NCI-H2081 treated with DMSO at 0.1 percent for 48 hours (cell line): ENCODE data around the gene KRT3.
"Not testable (repeated sequence)": the region's sequence is repeated elsewhere in the genome, so short reads cannot be mapped to it uniquely, and the experiment has no call there.

Source experiments
- DNase-seq: peaks from one replicate; lab custom pipeline; 2025; lab: John Stamatoyannopoulos, UW

KRT3 gene

DNA sequence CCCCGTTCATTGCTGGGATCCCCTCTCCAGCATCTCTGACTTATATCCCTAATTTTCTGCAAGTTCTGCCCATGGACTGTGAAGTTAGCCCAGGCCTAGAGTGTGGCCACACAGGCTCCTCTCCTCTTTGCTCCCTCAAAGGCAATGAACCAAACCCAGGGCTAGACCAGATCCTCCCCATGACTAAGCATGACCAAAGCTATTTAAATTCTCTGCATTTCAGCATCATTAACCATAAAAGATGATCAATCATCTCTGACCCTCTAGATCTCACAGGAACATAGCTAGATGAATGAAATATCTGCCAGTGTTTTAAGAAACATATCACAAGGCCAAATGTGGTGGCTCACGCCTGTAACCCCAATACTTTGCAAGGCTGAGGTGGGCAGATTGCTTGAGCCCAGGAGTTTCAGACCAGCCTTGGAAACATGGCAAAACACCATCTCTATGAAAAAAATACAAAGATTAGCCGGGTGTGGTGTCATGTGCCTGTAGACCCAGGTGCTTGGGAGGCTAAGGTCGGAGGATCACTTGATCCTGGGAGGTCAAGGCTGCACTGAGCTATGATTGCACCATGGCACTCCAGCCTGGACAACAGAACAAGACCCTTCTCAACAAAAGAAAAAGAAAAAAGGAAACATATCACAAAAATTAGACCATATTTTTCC, 2.2 kb upstream of the KRT3 start:
- no peak for DNase-seq

DNA sequence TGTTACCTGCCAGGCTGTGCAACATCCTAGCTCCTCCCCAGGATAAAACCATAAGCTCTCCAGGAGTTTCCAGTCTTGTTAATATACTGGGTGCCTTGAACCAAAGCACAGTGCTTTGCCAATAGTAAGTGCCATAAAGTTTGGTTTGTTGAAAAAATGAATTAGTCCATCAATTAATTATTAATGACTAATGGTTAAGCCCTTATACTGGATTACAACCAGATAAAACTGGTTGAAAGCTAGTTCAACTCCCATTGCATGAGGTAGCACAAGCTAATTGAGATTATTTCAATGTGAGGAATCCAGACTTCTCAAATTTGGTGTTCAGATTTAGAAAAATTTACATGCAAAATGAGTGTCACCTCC, 1.6 kb upstream of the KRT3 start:
- no peak for DNase-seq

DNA sequence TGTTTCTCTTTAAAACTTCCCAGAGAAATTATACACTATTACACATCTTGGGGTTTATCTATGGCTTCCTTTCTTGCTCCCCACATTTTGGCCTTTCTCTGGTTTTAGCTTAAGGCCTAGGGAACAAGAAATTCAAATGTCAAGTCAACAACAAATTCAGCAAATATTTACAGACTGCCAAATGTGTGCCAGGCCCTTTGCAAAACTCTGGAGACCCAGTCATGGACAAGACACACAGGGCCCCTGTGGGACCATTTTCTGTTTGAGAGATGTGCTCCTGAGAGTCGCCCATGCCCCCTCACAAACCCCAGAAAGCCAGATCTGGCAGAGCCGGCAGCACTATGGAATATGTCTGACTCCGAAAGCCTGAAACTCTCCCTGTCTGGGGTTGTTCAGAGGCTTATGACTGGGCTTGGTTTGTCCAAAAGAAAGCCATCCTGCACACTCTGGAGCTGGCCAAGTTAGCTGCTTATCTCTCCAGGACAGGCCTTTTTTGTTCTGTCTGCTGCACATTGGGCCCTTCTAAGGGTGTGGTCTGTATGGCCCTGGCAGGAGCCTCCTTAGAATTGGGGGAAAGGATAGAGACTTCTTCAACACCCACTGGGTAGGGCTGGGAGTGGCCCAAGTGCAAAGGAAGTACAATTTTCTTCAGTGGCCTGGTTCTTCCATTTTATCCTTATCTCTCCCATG, 1.1 kb upstream of the KRT3 start:
- no peak for DNase-seq

DNA sequence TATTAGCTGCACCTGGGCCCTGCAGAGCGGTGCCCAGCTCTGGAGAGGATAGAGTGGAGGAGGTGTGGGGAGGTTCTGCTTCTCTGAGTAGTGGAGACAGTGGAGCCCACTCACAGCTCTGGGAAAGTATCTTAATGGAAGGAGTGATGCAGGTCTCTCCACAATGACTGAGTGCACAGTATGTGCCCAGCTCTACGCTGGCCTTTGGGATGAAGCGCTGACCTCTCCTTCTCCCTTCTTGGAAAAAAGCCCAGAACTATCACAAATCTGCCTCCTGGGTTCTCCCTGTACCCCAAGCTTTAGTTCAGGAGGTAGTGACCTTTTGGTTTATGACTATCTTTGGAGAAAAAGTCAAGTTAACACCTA, 495 bp upstream of the KRT3 start:
- no peak for DNase-seq

- not testable (repeated sequence) for DNase-seq
These were observed 614 bp downstream of the KRT3 start for GRCh38 chr12:52795332-52795674.

GRCh38 chr12:52794479-52795331, 1.2 kb downstream of the KRT3 start:
- no peak for DNase-seq

DNA sequence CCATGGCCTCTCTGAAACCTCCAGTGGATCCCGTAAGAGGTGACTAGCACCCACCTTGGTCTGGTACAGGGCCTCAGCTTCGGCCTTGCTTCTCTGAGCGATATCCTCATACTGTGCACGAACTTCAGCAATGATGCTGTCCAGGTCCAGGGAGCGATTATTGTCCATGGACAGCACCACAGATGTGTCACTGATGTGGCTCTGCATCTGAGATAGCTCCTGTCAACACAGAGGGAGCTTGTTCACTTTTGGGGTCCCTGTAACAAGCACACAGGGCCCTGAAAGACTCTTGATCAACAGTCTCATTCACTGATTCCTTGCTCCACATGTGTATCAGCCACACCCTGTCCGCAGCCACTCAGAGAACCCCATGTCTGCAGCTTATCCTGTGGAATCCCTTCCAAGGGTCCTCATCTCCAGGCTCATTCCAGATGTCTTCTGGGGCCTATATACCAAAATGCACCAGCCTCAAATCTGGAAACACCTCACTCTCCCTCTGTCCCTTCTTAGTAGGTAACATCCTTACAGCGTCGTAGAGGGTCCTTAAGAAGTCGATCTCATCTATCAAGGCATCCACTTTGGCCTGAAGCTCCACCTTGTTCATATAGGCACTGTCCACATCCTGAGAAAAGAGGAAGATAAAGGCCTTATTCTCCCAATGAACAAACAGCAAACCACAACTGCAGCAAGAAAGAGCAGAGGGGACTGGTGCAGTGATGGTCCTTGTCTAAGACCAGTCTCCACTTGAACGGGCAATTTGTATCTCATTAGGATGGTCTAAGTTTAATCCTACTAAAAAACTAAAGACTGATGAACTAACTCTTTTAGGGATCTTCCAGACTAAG, 3.5 kb downstream of the KRT3 start:
- DNase-seq = no peak

- DNase-seq = no peak
These were observed 4.4 kb downstream of the KRT3 start for GRCh38 chr12:52791271-52792184.

GRCh38 chr12:52790427-52791270, 5.3 kb downstream of the KRT3 start:
- DNase-seq = no peak

GRCh38 chr12:52789637-52790426, 6.1 kb downstream of the KRT3 start:
- DNase-seq = no peak

- no peak for DNase-seq
These were observed 6.9 kb downstream of the KRT3 start for GRCh38 chr12:52788876-52789636.

- no peak for DNase-seq
These were observed 7.6 kb downstream of the KRT3 start for GRCh38 chr12:52788192-52788875.

DNA sequence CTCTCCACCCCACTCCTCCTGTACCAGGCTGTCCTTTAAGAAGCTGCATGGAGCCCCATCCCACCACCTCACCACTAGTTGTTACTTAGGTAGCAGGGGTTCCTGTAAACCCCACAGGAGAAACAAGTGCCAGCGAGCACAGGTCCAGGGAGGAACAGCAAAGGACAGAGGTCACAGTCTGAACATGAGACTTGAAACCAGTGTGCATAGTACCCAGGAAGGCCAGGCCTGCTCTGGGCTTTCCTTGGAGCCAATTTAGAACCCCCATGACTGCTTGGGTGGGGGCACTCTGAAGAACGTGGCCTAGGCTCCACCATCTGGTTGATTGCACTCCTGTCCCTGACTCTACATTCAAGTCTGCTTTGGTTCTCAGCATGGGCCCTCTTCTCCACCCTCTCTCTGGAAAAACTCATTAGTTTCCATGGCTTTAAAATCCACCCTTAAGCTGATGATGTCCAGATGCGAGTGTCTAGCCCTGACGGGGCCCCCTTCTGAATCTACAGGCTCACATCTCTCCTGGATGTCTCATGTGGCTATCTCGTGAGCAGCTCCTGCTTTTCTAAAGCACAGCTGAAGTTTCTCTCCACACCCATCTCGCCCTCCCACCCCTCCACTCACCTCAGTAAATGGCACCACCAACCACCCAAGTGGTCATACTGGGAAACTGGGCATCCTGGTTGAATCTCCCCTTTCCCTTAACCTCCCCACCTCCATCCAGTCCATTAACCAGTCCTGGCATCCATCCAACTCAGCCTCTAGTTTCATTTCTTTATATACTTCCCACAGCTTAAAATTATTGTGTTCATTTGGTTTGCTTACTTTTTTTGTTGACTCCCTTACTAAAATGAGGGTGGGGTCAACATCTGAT, 8.4 kb downstream of the KRT3 start:
- no peak for DNase-seq

- DNase-seq = no peak
These were observed 11.0 kb downstream of the KRT3 start for GRCh38 chr12:52784909-52785308.

DNA sequence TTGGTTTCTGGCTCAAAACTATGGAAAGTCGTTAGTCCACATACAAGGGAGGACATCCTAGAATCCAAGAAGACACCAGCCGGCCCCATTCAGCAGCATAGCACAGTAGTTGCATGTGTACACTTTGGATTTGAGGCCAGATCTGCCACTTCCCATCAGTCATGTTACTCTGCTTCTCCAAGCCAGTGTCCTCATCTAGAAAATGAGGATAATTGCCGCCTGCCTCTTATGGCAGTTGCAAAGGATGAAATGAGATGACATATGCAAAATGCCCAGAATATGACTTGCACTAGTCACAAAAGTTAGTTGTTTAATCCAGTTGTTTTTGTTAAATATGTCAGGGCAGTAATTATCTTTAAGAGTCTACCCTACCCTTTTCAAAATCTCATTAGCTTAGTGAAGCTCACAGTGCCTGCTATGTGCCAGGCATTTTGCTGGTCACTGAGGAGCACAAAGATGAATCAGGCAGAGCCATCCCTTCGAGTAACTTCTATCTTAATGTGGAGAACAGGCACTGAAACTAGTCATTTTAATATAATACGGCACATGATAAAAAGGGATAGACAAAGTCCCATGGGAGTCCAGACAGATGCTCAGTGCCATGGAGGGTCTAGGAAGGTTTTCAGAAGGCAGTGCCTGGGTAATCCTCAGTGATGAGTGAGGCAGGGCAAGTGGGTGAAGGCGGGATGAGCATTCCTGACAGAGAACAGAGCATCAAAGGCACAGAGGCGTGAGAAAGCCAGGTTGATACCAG, 12.2 kb downstream of the KRT3 start:
- DNase-seq = no peak

GRCh38 chr12:52782502-52782901, 13.4 kb downstream of the KRT3 start:
- no peak for DNase-seq
